ENCODE data around the gene PHKG2.
A peak's percentile ranks its signal among the peaks of the same experiment; 100 is the strongest.

The PHKG2 gene

DNA sequence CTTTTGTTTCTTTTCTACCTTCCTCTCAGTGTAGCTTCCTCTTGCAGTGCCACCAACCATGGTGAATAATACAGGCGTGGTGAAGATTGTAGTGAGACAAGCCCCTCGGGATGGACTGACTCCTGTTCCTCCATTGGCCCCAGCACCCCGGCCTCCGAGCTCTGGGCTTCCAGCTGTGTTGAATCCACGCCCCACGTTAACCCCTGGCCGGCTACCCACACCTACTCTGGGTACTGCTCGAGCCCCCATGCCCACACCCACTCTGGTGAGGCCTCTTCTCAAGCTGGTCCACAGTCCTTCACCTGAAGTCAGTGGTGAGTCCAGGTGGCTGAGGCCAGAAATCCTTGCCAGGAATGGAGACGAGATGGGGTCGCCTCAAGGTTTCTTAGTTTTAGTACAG, 25.3 kb upstream of the PHKG2 start:
- Histone ChIP-seq H3K9me3 (ENCODE audit: insufficient read depth, low read length) (no peaks in the 10 kb centered on the region), H4K20me1 (ENCODE audit: insufficient read depth, low read length) (no peaks in the 10 kb centered on the region; the same call in 1 of the 2 replicates), H3K9ac (ENCODE audit: low read length) (no peak overlapping the region), H3K27ac (ENCODE audit: low read length) (no peak overlapping the region), H3K79me2 (ENCODE audit: low read length) (peaks cover 43% of the 10 kb centered on the region; the same call in 1 of the 2 replicates), H3K4me2 (ENCODE audit: low read length) (no peak overlapping the region), H3K4me1 (ENCODE audit: low read length) (peaks cover 7% of the 10 kb centered on the region), H3K4me3 (ENCODE audit: low read length) (no peak overlapping the region), H3K36me3 (replicated peaks; ENCODE audit: low read depth, low read length) (peaks cover 69% of the 10 kb centered on the region), H2AFZ (ENCODE audit: low read depth, low read length) (no peak overlapping the region), H3K27me3 (ENCODE audit: low read depth, low read length) (no peaks in the 10 kb centered on the region)
- TF ChIP-seq EZH2phosphoT487 (IDR thresholded peaks at IDR 0.05; ENCODE audit: low read depth), result no peak
- TF ChIP-seq, protein P1, sequence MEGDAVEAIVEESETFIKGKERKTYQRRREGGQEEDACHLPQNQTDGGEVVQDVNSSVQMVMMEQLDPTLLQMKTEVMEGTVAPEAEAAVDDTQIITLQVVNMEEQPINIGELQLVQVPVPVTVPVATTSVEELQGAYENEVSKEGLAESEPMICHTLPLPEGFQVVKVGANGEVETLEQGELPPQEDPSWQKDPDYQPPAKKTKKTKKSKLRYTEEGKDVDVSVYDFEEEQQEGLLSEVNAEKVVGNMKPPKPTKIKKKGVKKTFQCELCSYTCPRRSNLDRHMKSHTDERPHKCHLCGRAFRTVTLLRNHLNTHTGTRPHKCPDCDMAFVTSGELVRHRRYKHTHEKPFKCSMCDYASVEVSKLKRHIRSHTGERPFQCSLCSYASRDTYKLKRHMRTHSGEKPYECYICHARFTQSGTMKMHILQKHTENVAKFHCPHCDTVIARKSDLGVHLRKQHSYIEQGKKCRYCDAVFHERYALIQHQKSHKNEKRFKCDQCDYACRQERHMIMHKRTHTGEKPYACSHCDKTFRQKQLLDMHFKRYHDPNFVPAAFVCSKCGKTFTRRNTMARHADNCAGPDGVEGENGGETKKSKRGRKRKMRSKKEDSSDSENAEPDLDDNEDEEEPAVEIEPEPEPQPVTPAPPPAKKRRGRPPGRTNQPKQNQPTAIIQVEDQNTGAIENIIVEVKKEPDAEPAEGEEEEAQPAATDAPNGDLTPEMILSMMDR (IDR thresholded peaks at IDR 0.05; ENCODE audit: low read depth, low read length), result no peak

DNA sequence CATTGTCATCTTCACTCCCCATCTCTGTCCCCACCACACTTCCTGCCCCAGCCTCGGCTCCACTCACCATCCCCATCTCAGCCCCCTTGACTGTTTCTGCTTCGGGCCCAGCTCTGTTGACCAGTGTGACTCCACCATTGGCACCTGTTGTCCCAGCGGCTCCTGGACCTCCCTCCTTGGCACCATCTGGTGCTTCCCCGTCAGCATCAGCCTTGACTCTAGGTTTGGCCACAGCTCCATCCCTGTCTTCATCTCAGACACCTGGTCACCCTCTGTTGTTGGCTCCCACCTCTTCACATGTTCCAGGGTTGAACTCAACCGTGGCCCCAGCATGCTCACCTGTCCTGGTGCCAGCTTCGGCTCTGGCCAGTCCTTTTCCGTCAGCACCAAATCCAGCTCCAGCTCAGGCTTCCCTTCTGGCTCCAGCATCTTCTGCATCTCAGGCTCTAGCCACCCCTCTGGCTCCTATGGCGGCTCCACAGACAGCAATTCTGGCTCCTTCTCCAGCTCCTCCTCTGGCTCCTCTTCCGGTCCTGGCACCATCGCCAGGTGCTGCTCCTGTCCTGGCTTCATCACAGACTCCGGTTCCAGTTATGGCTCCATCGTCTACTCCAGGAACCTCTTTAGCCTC, 24.4 kb upstream of the PHKG2 start:
- H3K79me2 ChIP-seq (ENCODE audit: low read length), result peaks cover 42% of the 10 kb centered on the region
- no peak overlapping the region for H3K4me2 ChIP-seq (ENCODE audit: low read length)
- H3K9me3 ChIP-seq (ENCODE audit: insufficient read depth, low read length), result no peaks in the 10 kb centered on the region
- no peaks in the 10 kb centered on the region; the same call in 1 of the 2 replicates for H4K20me1 ChIP-seq (ENCODE audit: insufficient read depth, low read length)
- peaks cover 75% of the 10 kb centered on the region for H3K36me3 ChIP-seq (replicated peaks; ENCODE audit: low read depth, low read length)
- no peaks in the 10 kb centered on the region for H3K27me3 ChIP-seq (ENCODE audit: low read depth, low read length)
- H3K4me1 ChIP-seq (ENCODE audit: low read length), result peaks cover 7% of the 10 kb centered on the region
- H3K4me3 ChIP-seq (ENCODE audit: low read length), result no peak overlapping the region
- H3K9ac ChIP-seq (ENCODE audit: low read length), result no peak overlapping the region
- H2AFZ ChIP-seq (ENCODE audit: low read depth, low read length), result no peak overlapping the region
- no peak for TF ChIP-seq EZH2phosphoT487 (IDR thresholded peaks at IDR 0.05; ENCODE audit: low read depth)
- TF ChIP-seq, protein P1 (IDR thresholded peaks at IDR 0.05; ENCODE audit: low read depth, low read length), result no peak
- no peak overlapping the region for H3K27ac ChIP-seq (ENCODE audit: low read length)

DNA sequence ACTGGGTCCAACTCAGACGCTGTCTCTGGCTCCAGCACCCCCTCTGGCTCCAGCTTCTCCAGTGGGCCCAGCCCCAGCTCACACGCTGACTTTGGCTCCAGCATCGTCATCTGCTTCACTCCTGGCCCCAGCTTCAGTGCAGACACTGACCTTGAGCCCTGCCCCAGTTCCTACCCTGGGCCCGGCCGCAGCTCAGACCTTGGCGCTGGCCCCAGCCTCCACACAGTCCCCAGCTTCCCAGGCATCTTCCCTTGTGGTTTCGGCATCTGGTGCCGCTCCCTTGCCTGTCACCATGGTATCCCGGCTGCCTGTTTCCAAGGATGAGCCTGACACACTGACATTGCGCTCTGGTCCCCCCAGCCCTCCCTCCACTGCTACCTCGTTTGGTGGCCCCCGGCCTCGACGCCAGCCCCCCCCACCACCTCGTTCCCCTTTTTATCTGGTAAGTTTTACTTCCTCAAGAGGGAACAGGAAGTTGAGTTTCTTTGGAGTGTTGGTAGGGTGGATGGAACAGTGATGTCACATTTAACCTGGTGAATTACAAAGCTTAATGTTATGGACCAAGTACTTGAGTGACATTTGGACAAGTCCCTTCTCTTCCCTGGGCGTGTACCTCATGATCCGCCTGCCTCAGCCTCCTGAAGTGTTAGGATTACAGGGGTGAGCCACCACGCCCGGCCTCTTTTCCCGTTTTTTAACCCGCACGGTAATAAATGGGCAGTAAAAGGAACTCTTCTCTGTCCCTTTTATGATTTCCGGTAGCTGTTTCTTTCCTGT, 23.4 kb upstream of the PHKG2 start:
- H3K4me2 ChIP-seq (ENCODE audit: low read length), result no peak overlapping the region

DNA sequence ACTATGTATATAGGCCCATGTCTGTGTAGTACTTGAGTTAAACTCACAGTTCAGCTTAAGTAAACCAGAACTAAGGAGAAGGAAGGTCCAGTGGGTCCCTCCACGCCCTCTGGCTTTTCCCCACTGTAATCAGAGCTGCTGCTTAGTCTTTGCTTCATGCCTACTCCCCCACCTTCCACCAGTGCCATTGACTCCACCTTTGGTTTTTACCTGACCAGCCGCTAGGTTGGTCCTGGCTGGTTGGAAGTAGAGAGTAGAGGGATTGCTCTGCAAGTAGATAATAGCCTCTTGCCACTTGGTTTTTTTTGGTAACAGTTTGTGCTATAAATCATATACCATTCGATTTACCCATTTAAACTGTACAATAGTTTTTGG, 22.8 kb upstream of the PHKG2 start:
- peaks cover 77% of the 10 kb centered on the region for H3K36me3 ChIP-seq (replicated peaks; ENCODE audit: low read depth, low read length)
- TF ChIP-seq, protein P1 (IDR thresholded peaks at IDR 0.05; ENCODE audit: low read depth, low read length), result no peak
- TF ChIP-seq EZH2phosphoT487 (IDR thresholded peaks at IDR 0.05; ENCODE audit: low read depth), result no peak
- no peak overlapping the region for H2AFZ ChIP-seq (ENCODE audit: low read depth, low read length)
- H3K9me3 ChIP-seq (ENCODE audit: insufficient read depth, low read length), result no peaks in the 10 kb centered on the region
- H3K4me1 ChIP-seq (ENCODE audit: low read length), result peaks cover 7% of the 10 kb centered on the region
- H4K20me1 ChIP-seq (ENCODE audit: insufficient read depth, low read length), result no peaks in the 10 kb centered on the region
- peaks cover 36% of the 10 kb centered on the region for H3K79me2 ChIP-seq (ENCODE audit: low read length)
- no peak overlapping the region for H3K4me2 ChIP-seq (ENCODE audit: low read length)
- 0 out of 2 replicates have a peak overlapping the region, but pooled peaks have one; percentile 4 for H3K27ac ChIP-seq (ENCODE audit: low read length)
- no peak overlapping the region for H3K9ac ChIP-seq (ENCODE audit: low read length)
- no peak overlapping the region for H3K4me3 ChIP-seq (ENCODE audit: low read length)
- H3K27me3 ChIP-seq (ENCODE audit: low read depth, low read length), result no peaks in the 10 kb centered on the region

More for the DNA sequence above, 23.4 kb upstream of the PHKG2 start:
- no peaks in the 10 kb centered on the region for H3K9me3 ChIP-seq (ENCODE audit: insufficient read depth, low read length)
- H2AFZ ChIP-seq (ENCODE audit: low read depth, low read length), result no peak overlapping the region
- H3K27me3 ChIP-seq (ENCODE audit: low read depth, low read length), result no peaks in the 10 kb centered on the region
- peaks cover 40% of the 10 kb centered on the region for H3K79me2 ChIP-seq (ENCODE audit: low read length)
- H3K27ac ChIP-seq (ENCODE audit: low read length), result 0 out of 2 replicates have a peak overlapping the region, but pooled peaks have one; percentile 4
- peaks cover 7% of the 10 kb centered on the region for H3K4me1 ChIP-seq (ENCODE audit: low read length)
- no peak overlapping the region for H3K4me3 ChIP-seq (ENCODE audit: low read length)
- H3K36me3 ChIP-seq (replicated peaks; ENCODE audit: low read depth, low read length), result peaks cover 79% of the 10 kb centered on the region
- H3K9ac ChIP-seq (ENCODE audit: low read length), result no peak overlapping the region
- H4K20me1 ChIP-seq (ENCODE audit: insufficient read depth, low read length), result no peaks in the 10 kb centered on the region; the same call in 1 of the 2 replicates
- TF ChIP-seq, protein P1 (IDR thresholded peaks at IDR 0.05; ENCODE audit: low read depth, low read length), result no peak
- no peak for TF ChIP-seq EZH2phosphoT487 (IDR thresholded peaks at IDR 0.05; ENCODE audit: low read depth)
